Globus pallidus (tissue), 1 donor: ENCODE measurements around the gene ZNF248.
"Not testable (repeated sequence)": the region's sequence is repeated elsewhere in the genome, so short reads cannot be mapped to it uniquely, and the experiment has no call there.

Experiments used
- DNase-seq: peaks from one replicate; pipeline ENCODE4 v3.0.0-alpha.2; 2015; ENCODE audit warnings: low spot score

Gene ZNF248

DNA sequence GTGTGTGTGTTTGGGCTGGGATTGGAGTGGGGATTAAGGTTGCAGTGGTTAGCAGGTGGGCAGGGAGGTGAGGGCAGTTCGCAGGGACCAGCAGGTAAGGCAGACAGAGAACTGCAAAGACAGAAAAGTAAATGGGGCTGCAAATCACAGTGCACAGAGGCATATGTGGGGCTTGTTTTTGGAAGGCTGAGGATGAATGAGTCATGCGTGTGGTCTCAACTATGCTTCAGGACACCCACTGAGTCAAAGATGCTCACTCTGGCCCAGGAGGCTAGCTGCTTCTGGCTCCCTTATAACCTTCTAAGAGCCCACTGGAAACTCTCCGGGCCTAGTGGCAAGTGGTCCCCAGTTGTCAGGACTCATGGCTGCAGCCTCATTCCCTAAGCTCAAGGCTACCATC, 118.2 kb downstream of the ZNF248 start:
- no peak for DNase-seq

- DNase-seq = not testable (repeated sequence)
These were observed 119.2 kb downstream of the ZNF248 start for GRCh38 chr10:37738241-37738640.

DNA sequence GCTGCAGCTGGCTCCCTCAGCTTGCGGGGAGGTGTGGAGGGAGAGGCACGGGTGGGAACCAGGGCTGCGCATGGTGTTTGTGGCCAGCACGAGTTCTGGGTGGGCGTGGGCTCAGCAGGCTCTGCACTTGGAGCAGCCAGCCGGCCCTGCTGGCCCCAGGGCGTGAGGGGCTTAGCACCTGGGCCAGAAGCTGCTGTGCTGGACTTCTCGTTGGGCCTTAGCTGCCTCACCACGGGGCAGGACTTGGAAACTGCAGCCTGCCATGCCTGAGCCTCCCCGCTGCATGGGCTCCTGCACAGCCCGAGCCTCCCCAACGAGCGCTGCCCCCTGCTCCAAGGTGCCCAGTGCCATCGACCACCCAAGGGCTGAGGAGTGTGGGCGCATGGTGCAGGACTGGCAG, 120.1 kb downstream of the ZNF248 start:
- DNase-seq = no peak

- no peak for DNase-seq
These were observed 121.3 kb downstream of the ZNF248 start for GRCh38 chr10:37736120-37736519.

GRCh38 chr10:37734971-37735370, 122.4 kb downstream of the ZNF248 start:
- no peak for DNase-seq
